NCI-H226 (cell line): ENCODE results near the gene CRTC1.
A peak's percentile ranks its signal among the peaks of the same experiment; 100 is the strongest.

Experiments used
- DNase-seq: peaks from one replicate; pipeline ENCODE4 v3.0.0-alpha.2; 2015

Gene CRTC1

DNA sequence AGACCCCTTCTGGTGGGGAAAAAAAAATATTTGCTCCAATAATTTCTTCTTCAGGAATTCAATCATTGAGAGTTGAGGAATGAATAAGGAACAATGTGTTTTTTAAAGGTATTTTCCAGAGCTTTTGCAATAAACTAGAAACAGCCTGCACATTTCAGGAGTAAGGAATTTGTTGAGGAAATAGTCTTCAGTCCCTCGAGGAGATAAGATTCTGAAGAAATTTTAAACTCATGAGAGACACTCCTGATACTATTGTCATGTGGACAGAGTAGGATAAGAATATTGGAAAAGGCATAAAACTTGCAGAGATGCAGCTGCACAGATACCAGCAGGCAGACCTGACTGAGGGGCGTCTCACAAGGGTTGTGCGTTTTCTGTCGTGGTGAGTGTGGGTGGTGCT, 71.0 kb downstream of the CRTC1 start:
- DNase-seq, result no peak

DNA sequence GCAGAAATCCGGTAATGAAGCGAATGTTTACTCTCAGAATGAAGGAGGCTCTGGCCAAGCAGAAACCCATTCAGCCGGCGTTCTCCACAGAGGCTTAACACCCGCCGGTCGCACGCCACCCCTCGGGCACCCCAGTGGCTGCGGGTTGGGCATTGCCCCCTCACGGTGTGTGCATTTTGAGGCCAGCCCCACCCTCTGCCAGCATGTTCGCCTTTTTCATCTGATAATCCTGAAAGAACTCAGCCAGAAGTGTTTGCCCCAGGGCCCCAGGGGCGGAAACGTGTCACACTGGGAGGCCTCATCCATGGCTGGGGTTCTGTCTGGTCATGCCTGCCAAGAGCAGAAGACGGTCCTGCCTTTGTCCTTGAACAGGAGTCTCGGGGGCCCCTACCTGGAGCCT, 73.4 kb downstream of the CRTC1 start:
- DNase-seq, result no peak

DNA sequence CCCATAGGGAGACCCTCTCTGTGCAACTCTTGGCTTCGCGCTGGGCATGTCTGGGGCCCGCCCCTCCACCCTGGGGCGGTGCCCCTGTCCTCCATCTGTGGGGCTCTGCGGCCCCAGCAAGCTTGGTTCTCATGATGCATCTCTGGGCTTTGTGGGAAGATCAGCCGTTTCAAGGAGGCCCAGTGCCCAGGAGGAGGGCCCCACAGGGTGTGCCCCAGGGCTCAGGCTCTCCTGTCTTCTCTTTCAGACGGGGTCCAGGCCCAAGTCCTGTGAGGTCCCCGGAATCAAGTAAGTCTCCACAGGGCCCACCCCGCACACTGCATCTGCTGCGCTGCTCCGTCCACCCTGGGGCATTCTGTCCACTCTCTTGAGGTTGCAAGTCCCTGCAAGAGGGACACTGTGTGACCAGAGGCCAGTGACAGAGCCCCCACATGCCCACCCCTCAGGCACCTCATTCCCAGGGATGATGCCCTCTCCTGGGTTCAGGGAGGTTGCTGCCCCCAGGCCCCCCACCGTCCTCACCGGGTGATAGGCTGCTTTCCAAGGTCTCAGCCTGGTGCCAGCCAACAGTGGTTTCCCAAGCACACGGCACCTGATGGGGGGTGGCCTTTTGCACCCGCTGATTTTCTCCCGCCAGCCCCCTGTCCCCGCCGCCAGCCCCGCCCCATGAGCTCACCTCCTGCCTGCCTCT, 76.0 kb downstream of the CRTC1 start:
- DNase-seq, result no peak

DNA sequence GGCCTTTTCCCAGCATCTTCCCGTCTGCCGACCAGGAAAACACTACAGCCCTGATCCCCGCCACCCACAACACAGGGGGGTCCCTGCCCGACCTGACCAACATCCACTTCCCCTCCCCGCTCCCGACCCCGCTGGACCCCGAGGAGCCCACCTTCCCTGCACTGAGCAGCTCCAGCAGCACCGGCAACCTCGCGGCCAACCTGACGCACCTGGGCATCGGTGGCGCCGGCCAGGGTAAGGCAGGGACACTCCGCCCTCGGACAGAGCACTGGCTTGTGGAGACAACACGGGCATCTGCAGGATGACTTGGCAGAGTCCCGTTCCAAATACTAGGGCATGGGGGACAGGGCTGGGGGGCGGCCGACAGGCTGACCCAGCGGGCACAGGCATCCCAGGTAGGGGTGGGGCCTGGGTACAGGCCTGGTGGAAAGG, 76.5 kb downstream of the CRTC1 start:
- DNase-seq, result no peak

DNA sequence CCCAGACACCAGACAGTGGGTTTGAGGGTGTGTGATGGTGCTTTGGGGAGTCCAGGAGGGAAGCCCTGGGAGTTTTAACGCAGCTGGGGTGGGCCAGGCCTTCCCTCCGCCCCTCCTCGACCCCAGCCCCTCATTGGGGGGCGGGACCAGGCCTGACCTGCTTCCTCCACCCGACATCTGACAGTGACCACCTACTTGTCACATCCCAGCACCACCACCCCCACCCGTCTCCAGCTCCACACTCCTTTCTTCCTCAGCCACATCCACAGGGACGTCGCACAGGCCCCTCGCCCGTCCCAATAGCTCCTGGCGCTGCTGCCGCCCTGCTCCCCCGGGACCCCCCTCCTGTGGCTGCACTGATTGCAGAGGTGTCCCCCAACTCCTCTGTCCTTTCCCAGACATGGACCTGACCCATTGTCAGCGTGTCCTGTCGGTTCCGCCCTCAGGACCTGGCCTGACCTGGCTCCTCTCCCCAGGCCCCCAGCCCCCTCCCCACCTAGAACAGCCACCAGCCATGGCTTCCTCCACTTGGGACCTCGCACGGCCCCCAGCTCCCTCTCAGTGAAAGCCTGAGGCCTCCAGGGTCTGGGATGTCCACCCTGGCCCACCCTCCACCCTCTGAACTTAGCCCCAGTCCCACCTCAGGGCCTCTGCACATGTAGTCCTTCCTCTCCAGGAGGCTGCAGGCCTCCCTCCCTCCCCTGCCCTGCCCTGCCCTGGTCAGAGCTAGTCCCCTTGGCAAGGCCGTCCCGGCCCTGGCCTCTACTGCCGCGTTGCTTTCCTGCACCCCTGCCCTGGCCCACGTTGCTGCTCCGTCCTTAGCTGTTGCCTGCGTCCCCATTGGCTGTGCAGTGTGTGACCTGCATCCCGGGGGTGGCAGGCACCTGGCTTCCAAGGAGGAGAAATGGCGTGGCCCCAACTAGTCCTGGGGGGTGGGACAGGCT, 77.2 kb downstream of the CRTC1 start:
- no peak for DNase-seq

DNA sequence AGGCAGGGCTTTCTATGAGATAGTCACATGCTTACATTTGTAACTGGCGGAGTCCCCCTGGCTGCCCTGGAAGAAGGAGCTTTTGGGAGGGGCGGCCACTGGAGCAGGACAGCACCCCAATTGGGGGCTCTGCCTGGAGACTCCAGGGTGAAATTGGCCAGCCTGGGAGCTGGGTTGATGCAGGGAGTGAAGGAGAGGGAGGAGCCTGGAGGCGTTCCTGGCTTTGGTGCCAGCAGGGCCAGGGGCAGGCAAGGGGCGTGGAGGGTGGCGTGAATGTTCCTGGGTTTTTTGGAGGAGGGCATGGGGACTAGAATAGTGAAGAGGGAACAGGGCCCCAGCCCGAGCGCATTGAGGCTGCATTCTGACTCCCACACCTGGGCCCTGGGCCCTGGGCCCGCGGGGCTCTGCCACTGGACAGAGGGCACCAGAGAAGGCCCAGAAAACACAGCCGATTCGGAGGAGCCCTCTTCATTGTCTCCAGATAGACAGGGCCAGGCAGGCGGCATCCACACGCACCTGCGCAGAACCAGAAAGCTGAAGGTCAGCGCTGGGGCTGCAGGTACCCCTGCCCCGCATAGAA, 78.1 kb downstream of the CRTC1 start:
- DNase-seq, result no peak

DNA sequence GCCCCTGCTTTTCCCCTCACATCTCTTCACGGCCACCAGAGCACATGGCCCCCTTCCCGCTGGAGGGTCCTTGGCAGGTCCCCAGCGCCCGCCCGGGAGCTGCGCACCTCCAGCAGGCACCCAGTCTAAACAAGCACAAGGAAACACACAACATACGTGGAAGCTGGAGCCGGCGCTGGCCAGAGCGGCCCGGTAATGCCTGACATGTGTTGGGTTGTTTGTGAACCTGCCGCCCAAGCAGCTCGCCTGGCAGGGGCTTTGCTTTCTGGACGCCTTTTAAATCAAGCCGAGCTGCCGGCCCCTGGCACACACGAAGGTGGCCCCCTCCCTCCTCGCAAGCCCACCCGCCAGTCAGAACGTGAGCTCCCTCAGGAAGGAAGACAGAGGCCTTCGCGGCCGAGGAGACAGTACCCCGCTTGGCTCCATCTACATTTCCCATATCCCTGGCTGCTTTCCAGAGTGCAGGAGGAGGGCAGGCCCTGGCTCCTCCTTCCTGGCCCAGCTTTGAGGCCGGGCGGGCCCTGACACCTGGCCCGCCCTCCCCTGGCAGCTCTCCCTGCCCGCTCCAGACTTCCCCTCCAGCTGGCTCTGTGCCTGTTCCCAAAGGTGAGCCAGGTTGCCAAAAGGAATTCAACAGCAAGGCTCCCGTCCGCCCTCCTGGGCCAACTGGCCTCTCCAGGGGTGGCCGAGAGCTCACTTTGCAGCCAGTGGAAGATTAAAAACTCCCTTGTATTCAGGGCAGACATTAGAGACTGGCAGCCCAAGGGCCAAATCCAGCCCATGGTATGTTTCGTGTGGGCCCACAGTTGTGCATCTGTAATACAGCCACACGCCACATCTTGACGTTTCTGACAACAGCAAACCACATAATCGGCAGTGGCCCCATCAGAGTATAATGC, 78.9 kb downstream of the CRTC1 start:
- DNase-seq, result peak; percentile 82

DNA sequence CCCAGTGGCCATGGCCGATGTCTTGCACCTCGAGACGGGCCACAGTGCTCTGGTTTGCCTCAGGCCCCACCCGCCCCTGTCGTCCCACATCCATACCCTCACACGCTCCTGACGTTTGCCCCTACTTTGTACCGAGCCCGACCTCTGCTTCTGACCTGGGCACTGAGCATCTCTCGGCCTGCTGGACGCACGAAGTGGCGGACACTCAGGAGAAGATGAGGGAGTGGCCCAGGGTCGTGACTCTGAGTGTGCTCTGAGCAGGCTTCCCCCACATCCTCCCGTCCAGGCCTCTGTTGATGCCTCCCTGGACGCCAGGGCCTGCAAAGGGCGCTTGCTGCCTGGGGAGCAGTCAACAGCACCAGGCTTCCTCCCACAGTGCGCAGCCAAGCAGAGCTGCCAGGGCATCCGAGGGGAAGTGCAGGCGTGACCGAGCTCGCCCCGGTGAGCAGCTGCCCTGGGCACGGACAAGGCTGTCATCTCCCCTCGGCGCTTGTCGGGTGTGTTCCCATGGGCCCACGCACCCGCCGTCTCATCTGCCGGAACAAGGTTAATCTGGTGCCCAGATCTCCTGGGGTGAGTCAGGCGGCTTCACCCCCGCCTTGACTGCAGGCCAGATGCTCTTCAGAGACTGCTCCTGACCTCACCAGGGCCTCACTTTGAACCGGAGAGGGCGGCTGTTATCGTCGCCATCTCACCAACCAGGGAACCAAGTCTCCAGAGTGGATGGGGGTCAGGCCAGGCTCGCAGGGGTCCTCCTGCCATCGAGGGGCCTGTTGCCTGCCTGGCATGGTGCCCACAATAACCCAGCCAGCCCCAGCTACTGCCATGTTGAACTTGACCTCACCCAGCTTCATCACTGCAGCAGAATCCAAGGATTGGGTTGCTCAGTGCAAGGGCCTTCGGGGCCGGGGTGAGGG, 80.5 kb downstream of the CRTC1 start:
- no peak for DNase-seq

DNA sequence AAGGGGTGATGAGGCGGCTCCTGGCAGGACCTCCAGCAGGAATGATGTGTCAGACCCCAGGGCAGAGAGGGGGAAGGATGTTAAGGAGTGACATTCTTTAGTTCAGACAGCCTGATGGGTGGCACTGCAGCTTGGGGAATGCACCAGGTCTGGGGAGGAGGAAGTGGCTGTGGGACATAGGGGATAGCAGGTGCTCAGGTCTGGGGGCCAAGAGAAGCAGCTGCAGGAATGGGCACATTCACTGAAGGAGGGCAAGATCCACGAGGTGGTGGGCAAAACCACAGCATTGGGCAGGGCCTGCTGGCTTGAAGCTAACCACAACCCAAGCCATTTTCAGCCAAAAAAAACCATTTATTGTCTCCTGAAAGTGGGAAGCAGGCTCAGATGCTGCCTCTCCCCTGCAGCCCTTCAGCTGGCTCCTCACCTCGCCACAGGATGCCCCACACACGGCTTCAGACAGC, 81.1 kb downstream of the CRTC1 start:
- no peak for DNase-seq

DNA sequence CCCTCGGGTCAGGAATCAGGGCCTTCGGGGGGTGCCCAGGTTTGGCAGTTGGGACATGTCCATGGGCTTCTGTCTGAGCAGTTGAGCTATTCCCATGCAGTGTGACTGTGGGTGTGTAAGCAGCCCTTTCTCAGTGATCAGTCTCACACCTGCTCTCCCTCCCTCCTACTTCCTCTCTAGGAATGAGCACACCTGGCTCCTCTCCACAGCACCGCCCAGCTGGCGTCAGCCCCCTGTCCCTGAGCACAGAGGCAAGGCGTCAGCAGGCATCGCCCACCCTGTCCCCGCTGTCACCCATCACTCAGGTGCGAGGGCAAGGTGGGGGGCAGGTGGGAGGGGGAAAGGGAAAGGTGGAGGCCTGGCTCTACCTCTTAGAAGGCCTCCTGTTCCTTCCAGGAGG, 81.7 kb downstream of the CRTC1 start:
- DNase-seq, result no peak

DNA sequence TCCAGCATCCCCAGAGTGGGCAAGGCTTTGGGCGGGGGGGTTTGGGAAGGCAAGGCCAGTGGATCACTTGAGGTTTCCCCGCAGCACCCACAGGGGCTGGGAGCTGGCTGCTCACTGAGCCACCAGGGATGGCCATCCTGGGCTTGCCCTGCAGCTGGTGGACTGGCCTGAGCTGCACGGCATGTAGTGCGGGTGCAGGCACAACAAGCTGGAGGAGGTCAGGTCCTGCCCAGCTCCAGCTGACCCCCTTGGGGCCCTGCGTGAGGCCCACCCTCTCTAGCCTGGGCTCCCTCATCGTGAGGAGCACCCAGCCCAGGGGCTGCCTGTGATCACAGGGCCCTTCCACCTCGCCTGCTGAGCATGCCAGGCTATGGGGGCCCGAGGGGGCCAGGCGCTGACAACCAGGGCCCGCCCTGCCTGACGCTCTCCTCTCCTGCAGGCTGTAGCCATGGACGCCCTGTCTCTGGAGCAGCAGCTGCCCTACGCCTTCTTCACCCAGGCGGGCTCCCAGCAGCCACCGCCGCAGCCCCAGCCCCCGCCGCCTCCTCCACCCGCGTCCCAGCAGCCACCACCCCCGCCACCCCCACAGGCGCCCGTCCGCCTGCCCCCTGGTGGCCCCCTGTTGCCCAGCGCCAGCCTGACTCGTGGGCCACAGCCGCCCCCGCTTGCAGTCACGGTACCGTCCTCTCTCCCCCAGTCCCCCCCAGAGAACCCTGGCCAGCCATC, 84.7 kb downstream of the CRTC1 start:
- DNase-seq, result no peak

DNA sequence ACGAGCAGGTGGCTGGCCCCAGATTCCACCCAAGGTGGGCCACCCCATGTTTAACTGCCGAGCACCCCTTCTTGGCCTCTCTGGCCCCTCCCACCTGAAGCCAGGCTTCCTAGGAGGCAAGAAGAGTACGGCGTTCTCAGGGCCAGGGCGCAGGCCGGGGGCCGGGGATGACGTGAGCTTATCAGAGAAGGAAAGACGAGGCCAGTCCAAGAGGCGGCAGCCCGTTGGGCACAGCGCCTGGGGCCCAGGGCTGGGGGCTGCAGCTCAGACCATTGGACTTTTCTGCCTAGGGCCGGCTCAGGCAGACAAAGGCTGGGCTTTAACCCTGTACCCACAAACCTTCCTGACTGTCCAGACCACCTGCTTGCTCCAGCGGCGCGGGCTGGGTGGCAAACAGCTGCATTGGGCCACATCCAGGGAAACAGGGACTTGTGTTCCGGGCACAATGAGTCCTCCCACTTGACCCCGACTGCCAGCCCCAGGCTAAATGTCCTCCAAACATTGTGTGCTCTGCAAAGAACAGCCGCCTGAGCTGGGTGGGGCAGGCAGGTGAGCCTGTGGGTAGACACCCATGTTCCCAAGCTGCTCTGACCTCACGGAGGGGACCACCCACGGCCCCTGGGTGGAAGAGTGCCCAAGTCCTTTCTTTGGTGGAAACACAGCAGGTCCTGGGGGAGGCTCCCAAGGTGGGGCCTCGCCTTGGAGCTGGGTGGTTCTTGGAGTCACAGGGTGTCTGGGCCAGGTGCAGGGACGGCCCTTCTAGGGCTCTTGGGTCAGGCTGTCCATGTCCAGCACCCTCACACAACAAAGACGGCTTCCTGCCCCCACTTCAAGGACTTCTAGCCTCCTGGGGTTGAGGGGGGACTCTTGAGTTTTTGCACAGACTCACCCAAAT, 85.8 kb downstream of the CRTC1 start:
- DNase-seq, result no peak

DNA sequence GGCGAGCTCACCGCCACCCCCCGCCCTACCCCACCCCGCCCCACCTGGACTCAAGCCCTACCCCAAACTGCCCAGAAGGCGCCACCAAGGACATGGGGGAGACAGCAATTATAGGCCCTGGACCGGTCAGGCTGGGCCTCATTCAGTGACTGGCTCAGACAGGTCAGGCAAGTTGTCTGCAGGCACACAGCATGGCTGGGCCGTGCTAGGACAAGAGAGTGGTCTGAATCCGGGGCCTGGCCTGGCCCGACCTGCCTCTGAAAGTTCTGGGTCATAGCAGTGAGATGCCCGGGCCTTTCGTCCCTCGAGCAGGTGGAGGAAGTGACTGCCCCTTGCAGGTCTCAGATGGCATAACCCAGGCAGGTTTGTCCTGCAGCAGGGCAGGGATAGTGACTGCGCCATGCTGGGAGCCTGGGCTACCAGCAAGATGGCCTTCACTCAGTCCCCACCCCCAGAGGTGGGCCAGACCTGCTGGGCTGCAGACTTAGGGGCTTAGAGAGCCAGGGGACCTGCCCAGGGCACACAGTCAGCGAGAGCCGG, 86.6 kb downstream of the CRTC1 start:
- no peak for DNase-seq

DNA sequence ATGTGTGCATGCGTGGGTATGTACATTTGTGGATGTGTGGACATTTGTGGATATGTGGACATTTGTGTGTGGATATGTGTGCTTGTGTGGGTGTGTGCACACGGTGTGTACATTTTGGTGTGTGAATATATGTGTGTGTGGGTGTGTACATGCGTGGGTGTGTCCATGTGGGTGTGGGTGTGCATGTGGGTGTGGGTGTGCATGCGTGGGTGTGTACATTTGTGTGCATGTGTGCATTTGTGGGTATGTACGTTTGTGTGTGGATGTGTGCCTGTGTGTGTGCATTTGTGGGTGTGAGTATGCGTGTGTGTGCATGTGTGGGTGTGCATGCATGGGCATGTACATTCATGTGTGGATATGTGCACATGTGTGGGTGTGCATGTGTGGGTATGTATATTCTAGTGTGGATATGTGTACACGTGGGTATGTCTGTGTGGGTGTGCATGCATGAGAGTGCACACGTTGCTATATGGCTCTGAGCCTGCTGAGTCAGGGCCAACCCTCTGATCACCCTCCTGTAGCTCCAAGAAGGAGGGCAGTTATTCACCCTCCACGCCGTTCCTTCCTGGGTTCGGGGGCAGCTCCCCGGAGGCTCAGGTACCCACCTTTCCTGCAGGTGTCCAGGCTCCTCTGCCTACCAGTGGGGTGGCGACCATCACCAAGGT, 87.3 kb downstream of the CRTC1 start:
- no peak for DNase-seq

DNA sequence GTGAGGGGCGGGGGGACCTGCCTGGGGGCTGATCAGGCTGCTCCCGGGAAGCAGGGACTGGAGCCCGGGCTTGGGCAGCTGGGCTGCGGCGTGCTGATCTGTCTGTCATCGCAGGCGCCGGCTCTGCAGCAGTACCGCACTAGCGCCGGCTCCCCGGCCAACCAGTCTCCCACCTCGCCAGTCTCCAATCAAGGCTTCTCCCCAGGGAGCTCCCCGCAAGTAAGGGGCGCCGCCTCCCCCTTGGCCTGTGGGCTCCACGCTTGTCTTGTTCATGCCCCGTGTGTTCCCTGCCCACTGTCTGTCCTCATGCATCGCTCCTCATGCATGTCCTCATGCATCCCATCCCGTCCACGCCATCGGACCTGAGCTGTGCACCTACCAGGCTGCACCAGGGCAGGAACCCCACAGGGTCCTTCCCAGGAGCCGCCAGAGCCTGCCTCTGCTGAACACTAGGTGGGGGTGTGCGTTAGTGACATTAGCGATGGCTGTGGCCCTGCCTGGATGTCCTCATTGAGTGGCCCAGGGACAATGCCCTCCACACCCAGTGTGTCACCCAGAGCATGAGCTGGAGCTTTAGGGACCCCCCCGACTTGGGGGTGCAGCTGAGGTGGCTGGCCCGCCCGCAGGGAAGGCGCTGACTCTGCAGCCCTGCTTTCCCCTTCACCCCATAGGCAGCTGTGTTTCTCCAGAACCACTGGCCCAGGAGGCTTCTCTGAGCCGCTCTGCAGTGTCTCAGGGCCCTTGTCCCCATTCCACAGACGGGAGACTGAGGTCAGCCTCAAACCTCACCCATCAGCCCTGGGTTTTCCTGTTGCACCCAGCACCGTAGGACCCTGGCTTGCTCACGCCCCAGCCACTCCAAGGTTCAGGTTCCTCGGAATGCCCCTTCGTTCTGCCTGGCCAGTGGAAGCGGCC, 88.1 kb downstream of the CRTC1 start:
- DNase-seq, result no peak

DNA sequence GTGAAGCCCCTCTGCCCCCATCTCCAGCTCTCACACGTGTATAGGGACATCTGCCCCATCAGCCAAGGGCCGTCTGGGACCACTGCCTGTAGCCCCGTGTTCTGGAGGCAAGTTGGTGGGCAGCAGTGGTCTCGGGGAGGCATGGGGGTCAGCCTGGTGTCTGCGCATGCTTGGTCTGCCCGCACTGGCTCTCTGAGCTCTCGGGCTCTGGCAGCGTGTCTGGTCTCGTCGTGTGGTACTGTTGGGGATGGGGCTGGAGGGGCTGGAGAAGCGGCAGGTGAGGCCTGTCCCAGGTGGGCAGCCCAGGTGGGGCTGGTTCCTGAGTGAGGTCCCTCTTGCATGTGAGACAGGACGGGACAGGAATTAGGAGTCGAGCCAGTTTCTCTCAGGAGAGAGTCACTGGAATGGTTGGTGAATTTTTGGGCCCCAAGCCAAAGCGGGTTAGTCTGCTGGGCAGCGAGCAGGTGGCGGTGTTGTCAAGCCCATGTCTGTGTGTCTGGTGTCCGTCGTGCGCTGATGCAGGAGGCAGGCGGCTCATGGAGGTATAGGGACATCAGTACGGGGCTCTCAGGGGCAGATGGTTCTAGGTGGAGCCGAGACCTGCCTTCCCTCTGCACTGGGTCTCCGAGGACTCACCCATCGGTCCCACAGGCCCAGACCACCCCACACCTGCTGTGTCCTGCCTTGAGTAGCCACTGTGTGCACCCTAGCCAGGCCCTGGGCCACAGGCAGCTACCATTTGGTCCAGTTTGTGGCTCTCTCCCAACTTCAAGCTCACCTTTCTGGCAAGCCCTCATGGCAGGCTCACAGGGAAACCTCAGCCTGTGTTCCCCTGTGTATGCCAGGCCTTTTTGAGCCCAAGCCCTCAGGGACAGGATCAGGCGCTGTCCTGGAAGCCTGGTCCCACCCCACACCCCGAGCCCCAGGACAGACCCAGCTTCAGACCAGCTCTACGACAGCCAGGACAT, 89.4 kb downstream of the CRTC1 start:
- DNase-seq, result no peak

DNA sequence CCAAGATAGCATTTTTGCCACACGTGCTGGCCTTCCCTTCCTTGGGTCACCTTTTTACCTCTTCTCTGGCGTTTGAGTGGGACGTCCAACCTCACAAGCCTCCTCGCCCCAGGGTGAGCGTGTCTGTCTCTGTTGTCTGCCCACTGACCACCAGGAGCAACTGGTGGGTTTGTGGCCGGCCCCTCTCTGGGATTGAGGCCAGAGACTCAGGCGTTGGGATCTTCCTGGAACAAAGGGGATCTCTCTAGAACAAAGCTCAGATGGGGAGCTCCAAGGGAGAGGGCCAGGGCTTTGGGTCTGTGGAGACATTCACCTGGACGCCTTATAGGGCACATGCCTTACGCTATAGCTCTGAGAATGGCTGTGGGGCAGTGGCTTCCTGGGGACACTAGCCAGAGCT, 90.2 kb downstream of the CRTC1 start:
- no peak for DNase-seq
